GM19025 (cell line): ENCODE results near the gene EVI5.
"Not testable (repeated sequence)": the region's sequence is repeated elsewhere in the genome, so short reads cannot be mapped to it uniquely, and the experiment has no call there.

Experiments
- ATAC-seq: cut with Tn5 transposase; IDR thresholded peaks from one replicate; pipeline ENCODE4 v1.9.1; 2021; ENCODE audit warnings: mild to moderate bottlenecking, low read depth, moderate library complexity; ENCODE audit not compliant: unreplicated experiment

The EVI5 gene

GRCh38 chr1:92795166-92795565, 10.3 kb upstream of the EVI5 start:
- ATAC-seq: no peak

GRCh38 chr1:92792340-92792782, 7.5 kb upstream of the EVI5 start:
- no peak for ATAC-seq

GRCh38 chr1:92791487-92792066, 6.7 kb upstream of the EVI5 start:
- ATAC-seq: no peak

- ATAC-seq: no peak
Observed at GRCh38 chr1:92790867-92791266, 6.0 kb upstream of the EVI5 start.

GRCh38 chr1:92790081-92790480, 5.2 kb upstream of the EVI5 start:
- ATAC-seq: no peak

GRCh38 chr1:92786111-92786901, 1.4 kb upstream of the EVI5 start:
- ATAC-seq: no peak

- ATAC-seq: no peak
Observed at GRCh38 chr1:92784021-92784638, 778 bp downstream of the EVI5 start.

GRCh38 chr1:92783550-92783949, 1.4 kb downstream of the EVI5 start:
- ATAC-seq: not testable (repeated sequence)

GRCh38 chr1:92778376-92778775, 6.5 kb downstream of the EVI5 start:
- ATAC-seq: no peak

GRCh38 chr1:92774407-92774806, 10.5 kb downstream of the EVI5 start:
- ATAC-seq: no peak

GRCh38 chr1:92773749-92774148, 11.2 kb downstream of the EVI5 start:
- ATAC-seq: not testable (repeated sequence)

- ATAC-seq: no peak
Observed at GRCh38 chr1:92769856-92770255, 15.1 kb downstream of the EVI5 start.

- no peak for ATAC-seq
Observed at GRCh38 chr1:92768915-92769314, 16.0 kb downstream of the EVI5 start.

GRCh38 chr1:92768296-92768695, 16.6 kb downstream of the EVI5 start:
- ATAC-seq: no peak

- no peak for ATAC-seq
Observed at GRCh38 chr1:92764116-92764515, 20.8 kb downstream of the EVI5 start.

GRCh38 chr1:92762355-92762754, 22.6 kb downstream of the EVI5 start:
- no peak for ATAC-seq

GRCh38 chr1:92759361-92759760, 25.5 kb downstream of the EVI5 start:
- ATAC-seq: no peak

- ATAC-seq: no peak
Observed at GRCh38 chr1:92756537-92756936, 28.4 kb downstream of the EVI5 start.

- no peak for ATAC-seq
Observed at GRCh38 chr1:92755541-92756461, 29.1 kb downstream of the EVI5 start.

- ATAC-seq: no peak
Observed at GRCh38 chr1:92754719-92755050, 30.2 kb downstream of the EVI5 start.
